ENCODE measurements around the gene CST6. TPM values are rescaled to one million over a fixed set of nuclear protein-coding genes. Genes with fewer than 3 reads are reported as not detected.

The CST6 gene
- total RNA-seq, 1 donor from 2014 or later: not detected

GRCh38 chr11:66016793-66017177 lies 5.0 kb downstream of the CST6 start:
- TF ChIP-seq EZH2phosphoT487 (IDR thresholded peaks at IDR 0.05) (no peak), CTCF (IDR thresholded peaks at IDR 0.05) (no peak), EZH2 (IDR thresholded peaks at IDR 0.05) (no peak)
- no peak for DNase-seq (ENCODE audit: low spot score)
- H3K9me3 ChIP-seq (ENCODE audit: low read depth): no peaks in the 10 kb centered on the region
- no peak overlapping the region for H2AFZ ChIP-seq (replicated peaks)
- H3K4me2 ChIP-seq: no peak overlapping the region
- peaks cover 21% of the 10 kb centered on the region for H3K27me3 ChIP-seq
- H3F3A ChIP-seq (ENCODE audit: low read depth): no peaks in the 10 kb centered on the region
- no peaks in the 10 kb centered on the region for H3K36me3 ChIP-seq
- no peak overlapping the region for H3K27ac ChIP-seq
- H4K20me1 ChIP-seq (ENCODE audit: low read depth): no peaks in the 10 kb centered on the region
- no peaks in the 10 kb centered on the region for H3K4me1 ChIP-seq
- Mint-ChIP-seq H3K36me3 (no peaks in the 10 kb centered on the region), H3K9me3 (no peaks in the 10 kb centered on the region), H3K4me3 (no peak overlapping the region), H3K27me3 (ENCODE audit: insufficient read depth, low read depth) (peaks cover 16% of the 10 kb centered on the region), H3K4me1 (no peaks in the 10 kb centered on the region), H3K27ac (no peak overlapping the region)
- H3K79me2 ChIP-seq (ENCODE audit: low read depth): no peaks in the 10 kb centered on the region
- no peak overlapping the region for H3K4me3 ChIP-seq
- H3K9ac ChIP-seq: no peak overlapping the region

DNA sequence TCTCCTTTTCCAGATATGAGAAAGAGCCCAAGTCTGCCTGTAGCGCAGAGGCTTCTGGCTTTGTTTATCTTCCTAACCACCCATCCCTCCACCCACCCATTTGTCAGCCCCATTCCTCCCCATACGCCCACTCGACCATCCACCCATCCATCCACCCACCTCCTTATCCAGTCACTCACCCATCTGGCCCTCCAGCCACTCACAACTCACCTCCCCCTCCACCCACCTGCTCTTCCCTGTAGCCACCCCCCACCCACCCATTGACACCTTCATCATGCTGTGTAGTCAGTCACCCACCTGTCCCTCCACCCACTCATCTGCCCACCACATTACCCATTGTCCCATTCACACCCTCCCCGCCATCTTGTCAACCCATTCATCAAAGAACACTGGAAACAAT lies 5.5 kb downstream of the CST6 start:
- H3K9me3 ChIP-seq (ENCODE audit: low read depth): no peaks in the 10 kb centered on the region
- H3K9ac ChIP-seq: no peak overlapping the region
- peaks cover 15% of the 10 kb centered on the region for H3K27me3 Mint-ChIP-seq (ENCODE audit: insufficient read depth, low read depth)
- TF ChIP-seq EZH2phosphoT487 (IDR thresholded peaks at IDR 0.05) (no peak), CTCF (IDR thresholded peaks at IDR 0.05) (no peak), EZH2 (IDR thresholded peaks at IDR 0.05) (no peak)
- no peaks in the 10 kb centered on the region for H3F3A ChIP-seq (ENCODE audit: low read depth)
- H3K27ac Mint-ChIP-seq: no peak overlapping the region
- no peak overlapping the region for H3K27ac ChIP-seq
- H3K79me2 ChIP-seq (ENCODE audit: low read depth): no peaks in the 10 kb centered on the region
- no peak overlapping the region for H3K4me3 Mint-ChIP-seq
- H3K36me3 ChIP-seq: no peaks in the 10 kb centered on the region
- H3K36me3 Mint-ChIP-seq: no peaks in the 10 kb centered on the region
- H2AFZ ChIP-seq (replicated peaks): no peak overlapping the region
- no peaks in the 10 kb centered on the region for H3K4me1 Mint-ChIP-seq
- no peak overlapping the region for H3K4me3 ChIP-seq
- no peaks in the 10 kb centered on the region for H4K20me1 ChIP-seq (ENCODE audit: low read depth)
- H3K4me1 ChIP-seq: no peaks in the 10 kb centered on the region
- no peak overlapping the region for H3K4me2 ChIP-seq
- H3K9me3 Mint-ChIP-seq: no peaks in the 10 kb centered on the region
- peaks cover 21% of the 10 kb centered on the region for H3K27me3 ChIP-seq
- no peak for DNase-seq (ENCODE audit: low spot score)

- no peaks in the 10 kb centered on the region for H3K79me2 ChIP-seq (ENCODE audit: low read depth)
- H3K9ac ChIP-seq: no peak overlapping the region
- H3K36me3 ChIP-seq: no peaks in the 10 kb centered on the region
- Mint-ChIP-seq H3K4me1 (peaks cover 4% of the 10 kb centered on the region), H3K27me3 (ENCODE audit: insufficient read depth, low read depth) (peaks cover 12% of the 10 kb centered on the region), H3K4me3 (no peak overlapping the region), H3K9me3 (no peaks in the 10 kb centered on the region), H3K36me3 (no peaks in the 10 kb centered on the region), H3K27ac (no peak overlapping the region)
- no peak for TF ChIP-seq CTCF (IDR thresholded peaks at IDR 0.05)
- TF ChIP-seq EZH2phosphoT487 (IDR thresholded peaks at IDR 0.05): no peak
- TF ChIP-seq EZH2 (IDR thresholded peaks at IDR 0.05): no peak
- peaks cover 29% of the 10 kb centered on the region for H3K27me3 ChIP-seq
- H3K4me3 ChIP-seq: no peak overlapping the region
- H3K27ac ChIP-seq: no peak overlapping the region
- H3K4me2 ChIP-seq: no peak overlapping the region
- H4K20me1 ChIP-seq (ENCODE audit: low read depth): no peaks in the 10 kb centered on the region
- H3F3A ChIP-seq (ENCODE audit: low read depth): no peaks in the 10 kb centered on the region
- H3K4me1 ChIP-seq: no peaks in the 10 kb centered on the region
- H3K9me3 ChIP-seq (ENCODE audit: low read depth): no peaks in the 10 kb centered on the region
- H2AFZ ChIP-seq (replicated peaks): no peak overlapping the region
- DNase-seq (ENCODE audit: low spot score): no peak
Observed at GRCh38 chr11:66020212-66020611, 8.4 kb downstream of the CST6 start.

Data from neural progenitor cell (in vitro differentiated cells).